Measurements from ENCODE around the gene PPFIA2. TPM values are rescaled to one million over a fixed set of nuclear protein-coding genes. Genes with fewer than 3 reads are reported as not detected.
A peak's percentile ranks its signal among the peaks of the same experiment; 100 is the strongest.

PPFIA2 gene
- total RNA-seq, 4 donors from 2014 or later, result 0.37 to 8.9 (median 0.55) TPM; not detected in 1

GRCh38 chr12:81758421-81759189 is 545 bp downstream of the PPFIA2 start:
- 0 to 16% methylated on average over 8 to 49 of the region's 50 CpGs for WGBS, 2 donors (ENCODE audit: low coverage in 1 of 2)
- no peak for DNase-seq
- intact Hi-C loops (cut with DNase I; ENCODE audit: low total_unique reads) (no loop called here), in situ Hi-C loops (cut with MboI; ENCODE audit: low pct_ligation_motif_present in 1 of 4, low pct_unique_long_range_greater_than_20kb in 1 of 4, low sequenced_read_pairs in 3 of 4) (no loop called here)
- peak overlapping the region; percentile 8 to 48 (median 26) for H3K4me3 ChIP-seq
- H3K9me3 ChIP-seq, result no peaks in the 10 kb centered on the region
- peaks cover 35% of the 10 kb centered on the region for H3K27me3 ChIP-seq
- no peaks in the 10 kb centered on the region for H3K36me3 ChIP-seq
- peaks cover 0 to 11% (median 1%) of the 10 kb centered on the region in 4 donors for H3K4me1 ChIP-seq
- peak overlapping the region in 1 of 4 donors; percentile 29 for H3K27ac ChIP-seq
- no peak for TF ChIP-seq POLR2AphosphoS5 (IDR thresholded peaks at IDR 0.05)
- no peak for TF ChIP-seq POLR2A (IDR thresholded peaks at IDR 0.05)
- no peak for TF ChIP-seq CTCF (IDR thresholded peaks at IDR 0.05)
- no peak for TF ChIP-seq EP300 (IDR thresholded peaks at IDR 0.05; ENCODE audit: low read depth)

DNA sequence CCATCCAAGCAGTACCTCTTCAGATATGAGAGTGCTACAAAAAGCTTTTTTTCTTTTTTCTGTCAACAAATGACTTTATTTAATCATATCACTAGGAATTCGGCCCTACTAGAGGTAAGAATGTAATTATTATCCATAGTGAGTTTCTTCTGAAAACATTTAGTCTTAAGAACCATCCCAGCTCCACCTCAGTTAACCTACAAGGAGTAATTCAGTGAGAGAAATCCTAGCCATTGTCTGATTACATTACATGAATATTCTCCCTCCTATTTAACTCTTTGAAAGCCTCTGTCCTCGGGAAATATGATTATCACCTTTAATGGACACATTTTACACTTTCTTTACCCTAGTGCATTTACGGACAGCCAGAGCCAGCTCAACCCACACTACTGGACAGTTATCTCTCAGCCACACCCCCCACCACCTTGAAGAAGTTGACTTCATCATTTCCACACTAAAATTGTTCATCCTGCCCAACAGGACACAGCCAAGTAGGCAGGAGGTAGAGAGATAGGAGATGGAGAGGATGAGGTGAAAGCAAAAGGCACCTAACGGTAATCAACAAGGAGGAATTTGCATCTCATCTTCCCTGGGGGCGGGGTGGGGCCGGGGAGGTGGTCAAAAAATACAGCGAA is 1.3 kb downstream of the PPFIA2 start:
- no peaks in the 10 kb centered on the region for H3K9me3 ChIP-seq
- intact Hi-C loops (cut with DNase I; ENCODE audit: low total_unique reads), result no loop called here
- WGBS, 2 donors (ENCODE audit: low coverage in 1 of 2), result 7 to 25% methylated on average over 4 to 7 of the region's 7 CpGs
- no peaks in the 10 kb centered on the region for H3K36me3 ChIP-seq
- peaks cover 35% of the 10 kb centered on the region for H3K27me3 ChIP-seq
- peaks cover 0 to 11% (median 1%) of the 10 kb centered on the region in 4 donors for H3K4me1 ChIP-seq
- TF ChIP-seq CTCF (IDR thresholded peaks at IDR 0.05) (no peak), POLR2A (IDR thresholded peaks at IDR 0.05) (no peak), EP300 (IDR thresholded peaks at IDR 0.05; ENCODE audit: low read depth) (no peak), POLR2AphosphoS5 (IDR thresholded peaks at IDR 0.05) (no peak)
- in situ Hi-C loops (cut with MboI; ENCODE audit: low pct_ligation_motif_present in 1 of 4, low pct_unique_long_range_greater_than_20kb in 1 of 4, low sequenced_read_pairs in 3 of 4), result no loop called here
- DNase-seq, result no peak
- H3K4me3 ChIP-seq, result peak overlapping the region in 3 of 4 donors; percentile 24 to 48 (median 29)
- H3K27ac ChIP-seq, result no peak overlapping the region

- Histone ChIP-seq H3K27ac (no peak overlapping the region), H3K36me3 (no peaks in the 10 kb centered on the region), H3K4me1 (no peaks in the 10 kb centered on the region), H3K9me3 (no peaks in the 10 kb centered on the region), H3K4me3 (no peak overlapping the region), H3K27me3 (no peaks in the 10 kb centered on the region)
- DNase-seq, result no peak
- intact Hi-C loops (cut with DNase I; ENCODE audit: low total_unique reads) (no loop called here), in situ Hi-C loops (cut with MboI; ENCODE audit: low pct_ligation_motif_present in 1 of 4, low pct_unique_long_range_greater_than_20kb in 1 of 4, low sequenced_read_pairs in 3 of 4) (no loop called here)
- TF ChIP-seq POLR2AphosphoS5 (IDR thresholded peaks at IDR 0.05), result no peak
- TF ChIP-seq POLR2A (IDR thresholded peaks at IDR 0.05), result no peak
- no peak for TF ChIP-seq CTCF (IDR thresholded peaks at IDR 0.05)
- no peak for TF ChIP-seq EP300 (IDR thresholded peaks at IDR 0.05; ENCODE audit: low read depth)
- WGBS, 2 donors (ENCODE audit: low coverage in 1 of 2), result 75 to 81% methylated on average over 2 of the region's 2 CpGs
Observed at GRCh38 chr12:81729781-81730180, 29.4 kb downstream of the PPFIA2 start.

DNA sequence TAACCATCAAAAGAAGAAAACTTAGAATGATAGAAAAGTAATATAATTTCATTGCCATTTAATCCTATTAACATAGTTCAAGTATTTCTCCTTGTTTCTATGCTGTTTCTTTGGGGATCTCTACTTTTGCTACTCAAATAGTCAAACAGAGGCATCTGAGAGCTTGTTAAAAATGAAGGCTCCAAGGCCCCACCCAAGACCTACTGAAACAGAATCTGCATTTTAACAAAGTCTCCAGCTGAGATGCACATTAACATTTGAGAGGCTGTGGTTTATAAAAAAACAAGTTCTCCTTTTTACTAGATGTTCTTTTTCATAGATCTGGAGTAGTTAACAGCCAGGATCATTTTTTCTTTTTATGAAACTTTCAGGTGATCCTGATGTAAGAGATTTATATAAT is 31.8 kb downstream of the PPFIA2 start:
- Histone ChIP-seq H3K4me1 (no peaks in the 10 kb centered on the region), H3K4me3 (no peak overlapping the region), H3K27me3 (no peaks in the 10 kb centered on the region), H3K27ac (no peak overlapping the region), H3K9me3 (no peaks in the 10 kb centered on the region), H3K36me3 (no peaks in the 10 kb centered on the region)
- DNase-seq, result no peak
- in situ Hi-C loops (cut with MboI; ENCODE audit: low pct_ligation_motif_present in 1 of 4, low pct_unique_long_range_greater_than_20kb in 1 of 4, low sequenced_read_pairs in 3 of 4), result no loop called here
- intact Hi-C loops (cut with DNase I; ENCODE audit: low total_unique reads), result no loop called here
- TF ChIP-seq CTCF (IDR thresholded peaks at IDR 0.05), result no peak
- no peak for TF ChIP-seq EP300 (IDR thresholded peaks at IDR 0.05; ENCODE audit: low read depth)
- no peak for TF ChIP-seq POLR2A (IDR thresholded peaks at IDR 0.05)
- TF ChIP-seq POLR2AphosphoS5 (IDR thresholded peaks at IDR 0.05), result no peak
